NK-92 treated with Interleukin-12 subunit alpha and Interleukin-12 subunit beta, amount 100 ng/mL, for 24 hours (cell line): ENCODE results near the gene OTULINL.
"Not testable (repeated sequence)": the region's sequence is repeated elsewhere in the genome, so short reads cannot be mapped to it uniquely, and the experiment has no call there.

Source experiments
- DNase-seq: peaks from one replicate; lab custom pipeline; 2025; lab: John Stamatoyannopoulos, UW

The OTULINL gene

GRCh38 chr5:14581106-14581890, at the start of gene OTULINL:
Gene OTULINL, plus strand, starts transcription at chr5:14581792. Its CDS starts 103 bp downstream, at chr5:14581895.
- DNase-seq: peak; percentile 84

- DNase-seq: no peak
These were observed 49.4 kb upstream of the OTULINL start for GRCh38 chr5:14532180-14532579.

GRCh38 chr5:14534773-14535172, 46.8 kb upstream of the OTULINL start:
- DNase-seq: no peak

GRCh38 chr5:14545308-14545707, 36.3 kb upstream of the OTULINL start:
- no peak for DNase-seq

GRCh38 chr5:14545862-14546261, 35.7 kb upstream of the OTULINL start:
- DNase-seq: no peak

GRCh38 chr5:14547666-14548065, 33.9 kb upstream of the OTULINL start:
- no peak for DNase-seq

GRCh38 chr5:14551211-14551610, 30.4 kb upstream of the OTULINL start:
- DNase-seq: no peak

- no peak for DNase-seq
These were observed 29.6 kb upstream of the OTULINL start for GRCh38 chr5:14552017-14552416.

GRCh38 chr5:14554288-14554687, 27.3 kb upstream of the OTULINL start:
- not testable (repeated sequence) for DNase-seq

- DNase-seq: no peak
These were observed 25.6 kb upstream of the OTULINL start for GRCh38 chr5:14556015-14556414.

GRCh38 chr5:14557203-14557770, 24.3 kb upstream of the OTULINL start:
- DNase-seq: no peak

- no peak for DNase-seq
These were observed 23.7 kb upstream of the OTULINL start for GRCh38 chr5:14557791-14558415.

- DNase-seq: no peak
These were observed 21.4 kb upstream of the OTULINL start for GRCh38 chr5:14560091-14560595.

GRCh38 chr5:14561741-14562140, 19.9 kb upstream of the OTULINL start:
- DNase-seq: no peak

- DNase-seq: no peak
These were observed 13.3 kb upstream of the OTULINL start for GRCh38 chr5:14568333-14568732.

GRCh38 chr5:14569948-14570691, 11.5 kb upstream of the OTULINL start:
- DNase-seq: no peak

- no peak for DNase-seq
These were observed 9.7 kb upstream of the OTULINL start for GRCh38 chr5:14571901-14572300.

- DNase-seq: no peak
These were observed 9.2 kb upstream of the OTULINL start for GRCh38 chr5:14572385-14572784.

GRCh38 chr5:14572836-14573235, 8.8 kb upstream of the OTULINL start:
- no peak for DNase-seq

- no peak for DNase-seq
These were observed 7.5 kb upstream of the OTULINL start for GRCh38 chr5:14574096-14574495.

- no peak for DNase-seq
These were observed 6.6 kb upstream of the OTULINL start for GRCh38 chr5:14574891-14575508.

GRCh38 chr5:14576206-14576605, 5.4 kb upstream of the OTULINL start:
- no peak for DNase-seq
